HG02938 (cell line): ENCODE measurements around the gene OTOF.

Source experiments
- ATAC-seq: cut with Tn5 transposase; IDR thresholded peaks from one replicate; pipeline ENCODE4 v1.9.1; 2021; ENCODE audit warnings: mild to moderate bottlenecking, moderate library complexity; ENCODE audit not compliant: unreplicated experiment

OTOF gene

GRCh38 chr2:26466662-26467310, 11.1 kb downstream of the OTOF start:
- no peak for ATAC-seq

DNA sequence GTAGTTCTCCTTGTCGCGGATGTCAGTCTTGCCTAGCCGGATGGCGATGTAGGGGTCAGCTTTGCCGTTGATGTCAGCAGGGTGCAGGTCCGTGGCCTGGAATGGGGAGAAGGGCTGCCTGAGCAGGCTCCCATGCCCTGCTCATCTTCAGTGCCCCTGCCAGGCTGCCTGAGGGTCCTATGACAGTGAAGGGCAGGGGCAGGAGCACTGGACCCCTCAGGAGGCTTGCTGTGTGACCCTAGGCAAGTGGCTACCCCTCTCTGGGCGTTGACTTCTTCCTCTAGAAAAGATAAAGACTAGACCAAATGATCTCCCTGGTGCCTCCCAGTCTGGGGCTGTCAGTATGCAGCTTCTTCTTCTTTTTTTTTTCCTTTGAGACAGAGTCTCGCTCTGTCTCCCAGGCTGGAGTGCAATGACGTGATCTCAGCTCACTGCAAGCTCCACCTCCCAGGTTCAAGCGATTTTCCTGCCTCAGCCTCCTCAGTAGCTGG, 11.9 kb downstream of the OTOF start:
- no peak for ATAC-seq

DNA sequence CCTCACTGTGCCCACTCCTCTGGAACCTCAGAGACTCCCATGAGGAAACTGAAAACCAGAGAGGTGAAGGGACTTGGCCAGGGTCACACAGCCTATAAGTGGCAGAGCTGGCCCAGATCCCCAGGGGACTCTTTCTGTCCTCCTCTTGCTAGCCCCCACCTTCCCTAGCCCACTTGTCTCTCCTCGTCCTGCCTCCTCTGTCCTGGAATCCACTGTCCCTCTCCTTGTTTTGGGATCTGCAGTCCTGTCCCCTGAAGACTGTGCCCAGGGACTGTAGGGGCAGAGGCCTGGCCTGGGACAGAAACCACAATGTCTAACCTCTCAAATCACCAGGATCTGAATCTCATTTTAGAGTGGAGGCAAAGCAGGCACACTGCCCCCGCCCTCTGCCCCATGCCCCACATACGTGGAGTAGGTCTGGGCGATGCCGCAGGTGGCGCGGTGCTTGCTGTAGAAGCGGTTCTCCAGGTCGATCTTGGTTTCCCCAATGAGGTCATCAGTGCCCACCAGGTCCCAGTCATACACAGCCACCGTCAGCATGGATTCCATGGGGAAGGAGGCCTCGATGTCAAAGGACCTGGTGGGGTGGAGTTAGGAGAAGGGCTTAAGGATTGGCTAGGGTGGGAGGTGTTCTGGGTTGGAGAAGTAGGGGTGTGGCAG, 12.5 kb downstream of the OTOF start:
- no peak for ATAC-seq

- ATAC-seq = no peak
These were observed 13.3 kb downstream of the OTOF start for GRCh38 chr2:26464390-26465265.

DNA sequence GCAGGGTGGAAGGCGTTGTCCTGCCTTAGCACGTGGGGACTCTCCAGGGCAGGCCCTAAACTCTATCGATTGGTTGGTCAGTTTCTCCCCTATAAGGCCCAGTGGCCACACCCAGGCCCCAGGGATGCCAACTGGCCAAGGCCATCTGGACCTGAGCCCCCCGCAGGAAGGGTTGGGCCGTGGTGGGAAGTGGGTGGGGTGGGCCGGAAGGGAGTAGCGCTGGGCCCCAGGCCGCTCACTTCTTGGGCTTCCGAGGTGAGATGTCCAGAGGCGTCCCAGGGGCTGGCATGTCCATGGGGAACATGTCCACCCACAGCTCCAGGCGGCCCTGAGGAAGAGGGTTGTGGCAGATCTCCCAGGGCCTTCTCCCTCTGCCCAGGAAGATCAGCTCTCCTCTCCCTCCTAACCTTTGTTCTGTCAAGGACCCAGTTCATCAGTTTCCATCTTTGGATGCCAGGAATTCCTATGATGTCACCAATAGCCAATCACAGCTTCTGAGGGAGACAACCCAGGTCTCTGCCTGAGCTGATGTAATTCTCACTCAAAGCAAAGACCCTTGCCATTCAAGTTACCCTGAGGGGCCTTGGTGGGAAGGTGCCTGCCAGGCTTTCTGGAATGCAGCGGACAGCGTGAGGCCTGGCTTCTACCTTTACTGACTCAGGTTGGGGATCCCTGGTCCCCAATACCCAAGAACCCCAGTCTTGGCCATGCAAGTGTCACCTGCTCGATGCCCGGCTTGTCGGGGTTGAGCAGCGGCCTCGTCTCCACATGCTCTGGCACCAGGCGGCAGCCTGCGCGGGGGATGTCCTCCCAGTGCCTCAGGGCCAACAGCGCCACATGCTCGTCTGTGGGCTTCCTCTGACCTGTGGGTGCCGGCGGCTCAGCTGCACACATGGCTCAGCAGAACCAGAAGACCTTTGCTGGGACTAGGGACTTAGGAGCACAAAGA, 14.4 kb downstream of the OTOF start:
- no peak for ATAC-seq

DNA sequence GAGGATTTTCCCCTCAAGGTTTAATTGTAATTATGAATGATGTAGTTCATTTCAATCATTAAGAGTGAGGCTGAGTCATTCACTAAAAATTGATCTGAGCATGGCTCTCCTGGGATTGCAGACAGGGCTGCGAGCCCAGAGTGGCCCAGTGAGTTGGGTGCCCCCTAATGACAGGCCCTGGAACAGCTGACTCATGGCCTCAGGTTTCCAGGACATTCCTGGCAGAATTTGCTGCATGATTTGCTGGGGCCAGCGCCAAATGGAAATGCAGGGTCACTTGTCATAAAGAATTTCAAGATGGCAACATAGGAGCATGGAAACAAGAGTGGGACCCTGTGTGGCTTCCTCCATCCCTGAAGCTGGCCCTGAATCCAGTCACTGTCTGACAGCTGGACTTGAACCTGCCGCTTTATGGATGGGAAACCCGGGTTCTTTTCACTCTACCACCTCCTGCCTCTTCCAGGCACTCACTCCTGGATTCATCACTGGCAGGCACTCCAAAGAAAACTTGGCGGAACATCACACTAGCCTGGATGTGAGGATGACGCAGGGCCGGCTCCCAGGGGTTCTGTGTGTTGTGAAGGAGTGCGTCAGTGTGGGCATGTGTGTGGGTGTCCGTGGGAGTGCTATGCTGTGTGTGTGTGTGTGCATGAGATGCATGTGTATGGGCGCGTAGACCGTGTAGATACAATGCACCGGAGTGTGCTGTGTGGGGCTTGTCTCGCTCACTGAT, 15.2 kb downstream of the OTOF start:
- no peak for ATAC-seq

DNA sequence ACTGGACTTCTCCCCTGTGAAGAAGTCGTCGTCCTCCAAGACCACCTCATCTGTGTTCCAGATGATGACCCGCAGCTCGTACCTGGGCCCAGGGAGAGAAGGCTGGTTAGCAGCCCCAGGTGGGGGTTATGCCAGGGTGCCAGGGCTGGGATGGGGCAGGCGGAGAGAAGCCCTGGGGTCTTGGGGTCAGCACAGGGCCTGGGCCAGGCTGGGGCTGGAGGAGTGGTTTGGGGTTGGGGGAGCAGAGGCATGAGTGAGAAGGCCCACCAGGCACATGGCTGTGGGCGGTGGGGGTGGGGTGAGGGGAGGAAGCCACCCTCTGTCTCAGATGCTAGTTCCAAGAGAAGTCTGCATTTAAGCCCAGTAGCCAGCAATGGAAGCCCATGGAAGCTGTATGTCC, 15.8 kb downstream of the OTOF start:
- ATAC-seq = no peak

DNA sequence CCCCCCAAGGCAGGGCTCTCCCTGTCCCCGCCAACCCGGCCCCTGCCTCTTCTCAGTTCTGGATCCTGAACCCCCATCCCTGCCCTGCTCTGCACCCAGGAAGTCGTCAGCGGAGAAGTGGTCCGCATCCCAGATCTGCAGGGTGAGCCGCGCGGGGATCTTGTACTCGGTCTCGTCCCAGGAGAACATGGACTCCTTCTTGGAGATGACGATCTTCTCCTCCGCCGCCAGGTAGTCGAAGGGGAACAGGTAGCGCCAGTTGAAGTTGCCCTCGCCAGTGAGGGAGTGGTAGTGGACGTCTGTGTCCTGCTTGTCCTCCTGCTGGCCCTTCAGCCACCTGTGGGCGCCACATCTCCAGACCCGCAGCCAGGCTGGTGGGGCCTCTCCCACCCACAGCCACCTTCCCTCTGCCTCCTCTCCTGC, 16.3 kb downstream of the OTOF start:
- ATAC-seq = no peak

DNA sequence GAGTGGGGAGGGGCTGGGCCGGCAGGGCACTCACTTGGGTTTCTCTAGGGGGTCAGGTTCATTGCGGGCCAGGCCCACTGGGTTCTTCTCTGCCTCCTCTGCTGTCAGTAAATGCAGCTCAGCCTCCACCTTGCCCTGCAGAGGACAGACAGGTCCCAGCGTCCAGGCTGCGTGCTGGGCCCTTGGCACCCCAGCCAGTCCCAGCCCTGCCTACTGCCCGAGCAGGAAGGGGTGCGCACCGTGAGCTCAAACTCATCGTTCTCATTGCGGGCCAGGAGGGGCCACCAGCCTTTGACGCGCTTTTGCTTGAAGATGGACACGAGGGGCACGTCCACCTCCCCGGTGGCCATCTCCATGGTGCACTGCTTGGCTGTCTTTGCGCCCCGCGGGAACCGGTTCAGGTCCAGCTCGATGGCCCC, 17.3 kb downstream of the OTOF start:
- no peak for ATAC-seq

DNA sequence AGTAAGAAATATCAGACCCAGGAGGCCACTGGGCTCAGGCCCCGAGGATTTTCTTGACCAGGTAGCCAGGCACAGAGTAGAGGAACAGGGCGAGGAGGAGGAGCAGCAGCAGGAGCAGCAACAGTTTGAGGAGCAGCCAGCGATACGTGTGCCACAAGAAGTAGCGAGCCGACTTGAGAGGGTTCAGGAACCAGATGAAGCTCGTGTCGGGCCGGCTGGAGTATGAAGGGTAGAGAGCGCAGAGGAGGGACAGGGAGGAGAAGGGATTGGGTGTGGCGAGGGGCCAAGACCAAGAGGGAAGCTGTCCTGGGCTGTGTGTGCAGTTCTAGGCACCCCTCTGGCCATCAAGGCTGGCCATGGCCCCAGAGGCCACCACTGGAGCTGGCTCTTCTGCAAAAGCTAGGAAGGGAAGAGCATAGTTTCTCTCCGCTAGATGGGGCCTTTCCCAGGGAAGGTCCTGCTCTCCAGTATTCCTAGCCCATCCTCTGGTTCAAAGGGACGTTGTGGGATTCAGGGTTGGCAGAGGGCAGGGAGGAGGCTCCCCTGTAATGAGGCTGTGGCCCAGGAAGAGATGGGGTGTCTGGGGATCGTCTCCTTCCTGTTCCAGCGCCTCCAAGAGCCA, 17.8 kb downstream of the OTOF start:
- ATAC-seq = no peak

GRCh38 chr2:26458365-26459042, 19.4 kb downstream of the OTOF start:
- no peak for ATAC-seq

DNA sequence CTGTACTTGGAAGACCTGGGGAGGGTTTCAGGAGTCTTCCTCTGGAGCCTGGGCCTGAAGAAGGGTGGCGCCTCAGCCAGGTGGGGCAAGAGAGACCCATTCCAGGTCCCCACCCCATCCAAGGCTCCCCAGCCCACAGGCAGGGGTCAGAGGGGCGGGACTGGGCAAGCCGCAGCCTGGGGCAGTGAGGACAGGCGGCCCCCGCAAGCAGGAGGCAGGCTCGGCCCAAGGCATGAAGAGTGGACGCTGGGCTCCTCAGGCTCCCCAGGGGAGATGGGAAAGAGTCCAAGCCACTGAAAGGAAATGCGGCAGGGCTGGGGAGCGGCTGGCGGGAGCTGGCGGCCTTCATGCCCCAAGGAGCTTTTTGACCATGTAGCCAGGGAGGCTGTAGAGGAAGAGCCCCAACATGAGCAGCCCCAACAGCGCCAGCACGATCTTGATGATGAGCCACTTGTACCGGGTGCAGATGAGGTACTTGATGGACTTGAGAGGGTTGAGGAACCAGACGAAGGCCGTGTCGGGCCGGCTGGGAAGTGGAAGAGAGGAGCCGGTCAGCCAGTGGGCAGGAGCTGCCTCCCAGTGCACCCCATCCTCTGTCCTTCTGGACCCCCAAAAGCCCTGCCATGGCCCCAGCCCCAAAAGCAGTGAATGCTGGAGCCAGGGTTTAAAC, 20.1 kb downstream of the OTOF start:
- ATAC-seq = no peak

DNA sequence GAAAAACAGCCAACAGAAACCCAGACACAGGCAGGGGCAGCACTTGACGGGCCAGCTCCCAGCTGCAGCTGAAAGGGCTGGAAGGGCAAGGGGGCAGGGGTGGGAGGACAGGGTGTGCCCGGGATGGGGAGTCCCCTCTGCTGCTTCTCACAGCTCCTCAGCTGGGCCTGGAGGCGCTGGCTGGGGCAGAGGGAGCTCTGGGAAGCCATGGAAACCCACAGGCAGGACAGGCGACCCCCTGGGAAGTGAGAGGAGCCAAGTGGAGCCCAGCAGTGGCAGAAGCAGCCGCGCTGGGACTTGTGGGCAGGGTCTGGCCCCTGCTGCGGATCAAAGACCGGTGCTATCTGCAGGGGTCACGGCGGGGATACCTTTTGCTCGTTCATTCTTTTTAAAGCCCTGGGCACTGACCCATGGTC, 20.7 kb downstream of the OTOF start:
- ATAC-seq = no peak

GRCh38 chr2:26456440-26457250, 21.3 kb downstream of the OTOF start:
- no peak for ATAC-seq

DNA sequence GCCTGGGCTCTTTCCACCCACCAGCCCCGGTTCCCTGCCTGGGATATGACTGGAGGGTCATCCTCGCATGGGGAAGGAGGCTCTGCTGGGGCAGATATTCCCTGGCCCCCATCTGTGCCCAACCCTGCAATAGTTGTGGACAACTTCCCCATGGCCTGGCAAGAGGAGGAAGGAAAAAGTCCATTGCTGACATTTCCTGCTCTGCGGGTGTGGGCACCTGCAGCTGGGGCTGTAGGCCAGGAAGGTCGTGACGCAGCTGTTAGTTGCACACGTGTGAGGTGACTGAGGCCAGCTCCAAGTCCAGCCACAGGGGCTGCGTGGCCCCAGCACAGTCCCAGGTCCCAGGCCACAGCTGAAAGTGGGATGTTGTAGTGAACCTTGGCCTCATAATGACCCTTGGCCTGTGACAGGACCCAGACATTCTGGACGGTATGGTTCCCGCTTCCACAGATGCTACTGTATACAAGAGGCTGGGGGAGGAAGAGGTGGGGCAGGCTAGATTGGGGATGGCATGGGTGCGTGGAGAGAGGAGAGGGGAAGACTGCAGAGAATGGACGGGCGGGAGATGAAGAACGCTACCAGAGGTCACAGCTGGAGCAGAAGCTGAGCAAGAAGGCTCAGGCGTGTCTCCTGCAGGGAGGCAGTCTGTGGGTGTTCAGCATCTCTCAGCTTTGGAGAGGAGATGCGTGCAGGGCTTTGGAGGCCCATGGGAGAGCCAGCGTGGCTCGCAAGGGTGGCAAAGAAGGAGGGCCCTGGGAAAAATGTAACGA, 22.1 kb downstream of the OTOF start:
- ATAC-seq = no peak

- ATAC-seq = no peak
These were observed 22.8 kb downstream of the OTOF start for GRCh38 chr2:26455037-26455669.
